ENCODE measurements around the gene TCAP.

The TCAP gene

DNA sequence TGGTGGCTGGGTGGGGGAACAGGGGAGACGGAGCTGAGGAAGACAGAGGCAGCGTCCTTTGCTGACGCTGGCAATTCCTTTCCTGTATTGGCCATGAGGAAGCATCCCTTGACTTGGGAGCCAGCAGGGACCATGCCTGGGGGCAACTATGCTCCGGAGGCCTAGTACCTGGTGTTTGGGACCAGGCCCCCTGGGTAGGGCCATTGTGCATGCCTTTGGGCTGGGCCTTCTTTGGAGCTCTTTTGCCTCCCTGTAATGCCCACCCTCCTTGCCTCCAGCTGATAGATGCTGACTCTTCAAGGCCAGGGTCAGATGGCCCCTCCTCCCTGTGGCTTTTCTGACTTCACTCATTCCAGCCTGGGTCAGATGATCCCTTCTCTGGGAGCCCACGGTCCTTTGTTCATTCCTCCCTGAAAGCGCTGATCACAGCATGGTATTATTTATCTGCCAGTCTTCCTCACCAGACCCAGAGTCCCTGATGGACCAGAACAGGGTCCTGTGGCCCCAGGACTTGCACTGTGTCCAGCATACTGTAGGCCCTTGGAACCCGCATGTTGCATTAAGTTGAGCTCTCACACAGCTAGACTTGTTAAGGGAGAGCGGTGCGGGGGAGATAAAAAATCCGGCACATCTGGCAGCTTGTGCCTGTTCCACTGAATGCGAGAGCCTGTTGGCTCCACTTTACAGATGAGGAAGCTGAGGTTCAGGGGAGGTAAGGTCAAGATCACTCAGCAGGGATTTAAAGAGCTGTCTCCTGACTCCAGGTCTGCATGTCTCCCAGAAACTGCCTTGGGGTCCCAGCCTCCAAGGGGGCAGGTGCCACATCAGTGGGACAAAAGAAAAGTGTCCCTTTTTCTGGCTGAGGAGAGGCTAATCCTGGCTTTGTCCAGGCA is 25.3 kb upstream of the TCAP start:
- Histone ChIP-seq H3K9ac (ENCODE audit: low read depth, low read length, poor library complexity, severe bottlenecking) (peak overlapping the region; percentile 85), H4K20me1 (ENCODE audit: insufficient read depth, low read length, poor library complexity, severe bottlenecking) (peaks cover 30% of the 10 kb centered on the region), H3K27me3 (ENCODE audit: insufficient read depth, low read length, poor library complexity, severe bottlenecking) (no peaks in the 10 kb centered on the region), H2AFZ (ENCODE audit: low read length) (no peak overlapping the region), H3K79me2 (ENCODE audit: insufficient read depth, low read length) (peaks cover 76% of the 10 kb centered on the region), H3K4me2 (ENCODE audit: low read depth, low read length, poor library complexity, severe bottlenecking) (peak overlapping the region; percentile 95), H3K4me3 (ENCODE audit: low read length, poor library complexity, severe bottlenecking) (peak overlapping the region; percentile 13), H3F3A (ENCODE audit: low read depth) (no peaks in the 10 kb centered on the region), H3K36me3 (ENCODE audit: insufficient read depth, low read length) (no peaks in the 10 kb centered on the region), H3K4me1 (ENCODE audit: insufficient read depth, low read length, poor library complexity, severe bottlenecking) (peaks cover 65% of the 10 kb centered on the region), H3K9me2 (replicated peaks; ENCODE audit: low read depth, low read length) (no peaks in the 10 kb centered on the region), H3K9me3 (ENCODE audit: insufficient read depth, low read depth, low read length) (no peaks in the 10 kb centered on the region)
- no peak for TF ChIP-seq EZH2phosphoT487 (IDR thresholded peaks at IDR 0.05; ENCODE audit: borderline replicate concordance)
- TF ChIP-seq CTCF (conservative IDR thresholded peaks at IDR 0.05; ENCODE audit: low read length), result no peak

- H3K4me1 ChIP-seq (ENCODE audit: insufficient read depth, low read length, poor library complexity, severe bottlenecking), result peaks cover 62% of the 10 kb centered on the region
- no peaks in the 10 kb centered on the region for H3K27me3 ChIP-seq (ENCODE audit: insufficient read depth, low read length, poor library complexity, severe bottlenecking)
- H3F3A ChIP-seq (ENCODE audit: low read depth), result no peaks in the 10 kb centered on the region
- no peaks in the 10 kb centered on the region for H3K9me2 ChIP-seq (replicated peaks; ENCODE audit: low read depth, low read length)
- no peak overlapping the region for H2AFZ ChIP-seq (ENCODE audit: low read length)
- peaks cover 84% of the 10 kb centered on the region for H3K79me2 ChIP-seq (ENCODE audit: insufficient read depth, low read length)
- TF ChIP-seq CTCF (conservative IDR thresholded peaks at IDR 0.05; ENCODE audit: low read length), result no peak
- H3K4me3 ChIP-seq (ENCODE audit: low read length, poor library complexity, severe bottlenecking), result no peak overlapping the region
- no peaks in the 10 kb centered on the region for H3K36me3 ChIP-seq (ENCODE audit: insufficient read depth, low read length)
- no peaks in the 10 kb centered on the region for H3K9me3 ChIP-seq (ENCODE audit: insufficient read depth, low read depth, low read length)
- H3K4me2 ChIP-seq (ENCODE audit: low read depth, low read length, poor library complexity, severe bottlenecking), result peak overlapping the region; percentile 95
- peak overlapping the region; percentile 85 for H3K9ac ChIP-seq (ENCODE audit: low read depth, low read length, poor library complexity, severe bottlenecking)
- peaks cover 30% of the 10 kb centered on the region for H4K20me1 ChIP-seq (ENCODE audit: insufficient read depth, low read length, poor library complexity, severe bottlenecking)
Measured at GRCh38 chr17:39640591-39641031, 24.5 kb upstream of the TCAP start.

DNA sequence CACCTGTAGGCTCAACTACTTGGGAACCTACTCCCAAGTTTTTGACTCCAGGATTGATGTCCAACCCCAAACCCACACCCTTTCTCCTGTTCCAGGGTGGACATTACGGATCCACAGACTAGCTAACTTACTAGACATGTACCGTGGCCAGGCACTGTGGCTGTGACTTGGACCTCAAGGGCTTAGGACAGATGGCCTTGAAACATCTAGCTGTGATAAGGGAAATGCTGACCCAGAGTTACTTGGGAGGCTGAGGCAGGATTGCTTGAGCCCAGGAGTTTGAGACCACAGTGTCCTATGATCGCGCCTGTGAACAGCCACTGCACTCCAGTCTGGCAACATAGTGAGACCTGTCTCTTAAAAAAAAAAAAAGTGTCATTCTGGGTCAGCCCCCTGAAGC is 24.1 kb upstream of the TCAP start:
- H3K9ac ChIP-seq (ENCODE audit: low read depth, low read length, poor library complexity, severe bottlenecking), result peak overlapping the region; percentile 45
- peaks cover 85% of the 10 kb centered on the region for H3K79me2 ChIP-seq (ENCODE audit: insufficient read depth, low read length)
- H4K20me1 ChIP-seq (ENCODE audit: insufficient read depth, low read length, poor library complexity, severe bottlenecking), result peaks cover 30% of the 10 kb centered on the region
- H3K4me1 ChIP-seq (ENCODE audit: insufficient read depth, low read length, poor library complexity, severe bottlenecking), result peaks cover 57% of the 10 kb centered on the region
- no peak for TF ChIP-seq CTCF (conservative IDR thresholded peaks at IDR 0.05; ENCODE audit: low read length)
- TF ChIP-seq EZH2phosphoT487 (IDR thresholded peaks at IDR 0.05; ENCODE audit: borderline replicate concordance), result no peak
- H3K36me3 ChIP-seq (ENCODE audit: insufficient read depth, low read length), result no peaks in the 10 kb centered on the region
- H3K9me2 ChIP-seq (replicated peaks; ENCODE audit: low read depth, low read length), result no peaks in the 10 kb centered on the region
- no peaks in the 10 kb centered on the region for H3K9me3 ChIP-seq (ENCODE audit: insufficient read depth, low read depth, low read length)
- no peaks in the 10 kb centered on the region for H3F3A ChIP-seq (ENCODE audit: low read depth)
- peak overlapping the region; percentile 95 for H3K4me2 ChIP-seq (ENCODE audit: low read depth, low read length, poor library complexity, severe bottlenecking)
- no peaks in the 10 kb centered on the region for H3K27me3 ChIP-seq (ENCODE audit: insufficient read depth, low read length, poor library complexity, severe bottlenecking)
- H2AFZ ChIP-seq (ENCODE audit: low read length), result no peak overlapping the region
- no peak overlapping the region for H3K4me3 ChIP-seq (ENCODE audit: low read length, poor library complexity, severe bottlenecking)

Data from Loucy (cell line).